HG03025 (cell line): ENCODE data around the gene NEB.
"Not testable (repeated sequence)": the region's sequence is repeated elsewhere in the genome, so short reads cannot be mapped to it uniquely, and the experiment has no call there.

Experiments
- ATAC-seq: cut with Tn5 transposase; IDR thresholded peaks from one replicate; pipeline ENCODE4 v1.9.1; 2021; ENCODE audit warnings: mild to moderate bottlenecking, moderate library complexity; ENCODE audit not compliant: unreplicated experiment, low FRiP score

The NEB gene

DNA sequence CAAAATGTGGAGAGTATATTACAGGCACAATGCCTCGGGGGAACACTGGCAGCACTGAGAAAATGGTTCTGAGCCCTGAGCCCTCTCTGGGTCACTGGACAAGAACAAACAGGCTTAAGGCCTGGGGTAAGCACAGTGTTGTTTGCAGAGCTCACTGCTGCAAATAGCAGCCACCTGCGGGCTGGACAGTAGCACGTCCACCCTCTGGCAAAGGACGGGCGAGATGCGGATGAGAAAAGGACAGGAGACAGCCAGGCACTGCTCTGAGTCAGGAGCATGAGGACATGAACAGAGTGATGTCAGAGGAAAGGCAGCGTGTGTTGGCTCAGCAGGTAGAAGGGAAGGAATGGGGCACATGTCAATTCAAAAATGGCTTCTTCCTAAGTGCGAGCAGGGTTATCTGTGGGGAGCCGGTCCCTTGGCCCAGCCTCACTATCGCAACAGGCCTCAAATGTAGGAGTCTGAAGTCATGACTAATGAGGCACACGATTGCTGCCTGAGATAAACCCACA lies 25.9 kb upstream of the NEB start:
- ATAC-seq = no peak

DNA sequence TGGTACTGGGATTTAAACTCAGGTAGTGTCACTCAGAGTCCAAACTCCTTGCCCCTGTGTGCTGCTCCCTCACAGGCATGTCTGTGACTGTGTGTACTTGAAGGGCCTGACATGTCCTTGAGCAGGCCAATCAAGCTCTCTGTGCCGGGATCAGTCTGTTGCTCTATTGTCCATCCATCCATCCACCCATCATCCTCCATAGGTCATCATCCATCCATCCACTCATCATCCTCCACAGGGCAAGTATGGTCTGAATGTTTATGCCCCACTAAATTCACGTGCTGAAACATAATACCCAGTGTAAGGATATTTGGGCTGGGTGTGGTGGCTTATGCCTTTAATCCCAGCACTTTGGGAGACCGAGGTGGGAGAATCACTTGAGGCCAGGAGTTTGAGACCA lies 24.5 kb upstream of the NEB start:
- no peak for ATAC-seq

DNA sequence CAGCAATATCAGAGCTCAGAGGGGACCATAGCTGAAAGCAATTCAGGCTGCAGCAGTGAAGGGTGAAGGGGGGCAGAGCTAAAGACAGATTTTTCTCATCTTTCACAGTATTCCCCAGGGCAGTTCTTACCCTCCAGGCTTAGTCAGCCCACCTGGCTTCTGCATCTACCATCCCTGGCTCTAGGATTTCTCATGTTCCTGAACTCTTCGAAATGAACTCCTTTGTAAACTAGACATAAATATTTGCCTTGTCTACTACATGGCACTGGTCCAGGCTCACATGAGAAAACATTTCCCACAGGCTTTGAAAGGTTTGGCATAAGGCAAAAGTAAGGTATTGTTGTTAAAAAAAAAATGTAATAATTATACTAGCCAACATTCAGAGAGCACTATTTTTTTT lies 23.6 kb upstream of the NEB start:
- no peak for ATAC-seq

DNA sequence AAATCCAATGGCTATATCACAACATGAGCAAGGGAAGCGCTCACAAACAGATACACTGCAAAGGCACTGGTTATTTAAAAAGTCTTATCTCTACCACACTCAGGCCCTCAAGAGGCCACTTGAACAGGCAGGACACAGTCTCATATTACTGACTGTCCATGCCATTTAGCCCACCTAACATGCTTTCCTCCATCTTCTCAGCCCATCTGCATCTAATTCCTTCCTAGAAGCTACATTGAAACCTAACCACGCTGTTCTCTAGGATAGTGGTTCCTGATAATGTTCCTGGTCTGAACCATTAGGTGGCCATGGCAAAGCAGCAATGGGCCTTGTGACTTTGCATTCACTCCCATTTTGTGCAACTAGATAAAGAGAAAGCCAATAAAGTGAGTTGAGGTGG lies 22.5 kb upstream of the NEB start:
- no peak for ATAC-seq

DNA sequence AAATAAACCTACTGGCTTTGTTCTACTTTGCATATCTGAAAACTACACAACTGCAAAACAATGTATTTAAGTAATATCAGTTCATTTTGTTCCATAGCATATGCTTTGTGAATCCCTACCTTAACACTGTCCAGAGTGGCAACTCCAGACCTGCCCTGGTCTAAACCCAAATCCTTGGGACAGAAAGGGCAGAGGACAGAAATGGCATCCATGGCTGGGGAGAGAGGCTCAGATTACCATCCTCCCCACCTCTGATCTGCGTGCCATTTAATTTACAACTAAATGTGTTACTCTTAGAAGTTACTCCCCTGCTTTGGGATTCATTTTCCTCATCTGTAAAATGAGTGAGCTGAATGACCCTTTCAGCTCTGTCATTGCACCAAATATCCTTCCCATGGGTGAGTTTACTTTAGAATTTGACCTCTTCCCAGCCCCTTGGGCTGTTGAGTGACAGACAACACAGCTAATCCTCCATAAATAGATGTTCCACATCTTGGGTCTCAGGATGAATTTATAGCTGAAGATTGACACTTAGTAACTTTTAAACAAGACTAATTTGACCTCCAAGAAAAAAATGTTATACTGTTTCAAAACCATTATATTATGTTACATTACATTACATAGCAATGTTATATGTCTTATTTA lies 20.1 kb upstream of the NEB start:
- no peak for ATAC-seq

DNA sequence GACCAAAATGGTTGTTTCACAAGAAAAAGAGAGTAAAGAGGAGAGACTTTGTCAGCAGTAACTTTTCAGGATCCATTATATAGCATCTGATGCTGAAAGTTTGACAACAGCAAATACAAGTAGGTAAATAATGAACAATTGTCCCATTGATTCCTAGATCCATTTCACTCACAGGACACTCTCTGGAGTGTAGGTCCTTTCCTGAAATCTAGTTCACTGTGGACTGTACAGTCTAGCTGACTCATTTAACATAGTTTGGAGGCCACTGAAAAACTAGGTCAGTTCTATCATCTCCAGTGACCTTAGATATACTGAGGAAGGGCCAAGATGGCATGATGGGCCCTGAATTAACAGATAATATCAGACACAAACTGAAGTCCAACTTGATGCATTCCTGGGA lies 19.3 kb upstream of the NEB start:
- ATAC-seq = no peak

DNA sequence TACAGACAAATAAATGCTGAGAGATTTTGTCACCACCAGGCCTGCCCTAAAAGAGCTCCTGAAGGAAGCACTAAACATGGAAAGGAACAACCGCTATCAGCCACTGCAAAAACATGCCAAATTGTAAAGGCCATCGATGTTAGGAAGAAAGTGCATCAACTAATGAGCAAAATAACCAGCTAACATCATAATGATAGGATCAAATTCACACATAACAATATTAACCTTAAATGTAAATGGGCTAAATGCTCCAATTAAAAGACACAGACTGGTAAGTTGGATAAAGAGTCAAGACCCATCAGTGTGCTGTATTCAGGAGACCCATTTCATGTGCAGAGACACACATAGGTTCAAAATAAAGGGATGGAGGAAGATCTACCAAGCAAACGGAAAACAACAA lies 11.0 kb upstream of the NEB start:
- ATAC-seq = not testable (repeated sequence)

DNA sequence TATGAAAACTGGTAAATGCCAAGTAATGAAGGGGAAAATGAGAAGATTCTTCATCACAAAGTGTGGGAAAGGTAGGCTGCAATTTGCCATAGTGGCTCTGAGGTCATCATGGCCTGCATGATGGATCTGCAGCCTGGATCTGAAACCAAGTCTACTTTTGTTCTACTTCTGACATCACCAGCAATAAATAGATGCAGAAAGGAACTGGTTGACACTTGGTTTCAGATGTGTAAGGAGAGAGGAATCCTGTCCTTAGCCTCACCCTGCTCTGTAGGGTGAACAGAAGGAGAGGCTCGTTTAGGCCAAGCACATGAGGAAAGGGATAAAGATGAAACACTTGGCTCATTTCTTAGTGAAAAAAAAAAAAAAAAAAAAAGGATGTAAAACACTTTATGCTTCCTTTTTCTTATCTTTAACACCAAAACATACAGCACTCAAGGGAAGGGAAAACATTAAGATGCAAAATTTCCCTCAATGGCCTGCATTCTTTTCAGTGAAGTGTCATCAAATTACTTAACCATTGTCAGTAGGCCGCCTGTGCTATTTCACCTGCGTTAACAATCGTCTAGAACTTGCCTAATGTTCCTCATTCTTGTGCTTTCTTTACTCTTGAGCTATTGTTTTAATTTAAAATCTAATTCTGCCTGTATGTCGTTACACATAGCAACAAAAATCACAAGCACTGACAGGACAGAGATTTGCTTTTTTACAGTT lies 3.9 kb downstream of the NEB start:
- peak; percentile 58 for ATAC-seq

DNA sequence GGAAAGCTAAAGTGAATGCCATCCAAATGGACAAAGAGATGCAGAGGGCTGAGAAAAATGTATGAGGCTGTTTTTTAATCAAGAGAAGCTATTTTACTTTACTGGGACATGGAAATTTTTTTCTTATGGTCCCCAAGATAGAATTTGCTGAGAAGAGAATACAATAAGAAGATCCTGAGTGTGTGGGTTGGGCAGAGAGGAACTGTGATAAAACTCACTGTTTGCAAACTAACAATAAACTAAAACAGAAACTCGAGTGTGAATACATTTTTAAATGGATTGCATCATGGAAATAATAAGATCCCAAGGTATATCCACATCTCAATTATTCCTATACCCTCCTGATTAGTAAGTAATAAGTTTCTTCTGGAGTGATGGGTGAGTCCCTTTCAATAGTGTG lies 4.4 kb downstream of the NEB start:
- peak; percentile 41 for ATAC-seq

DNA sequence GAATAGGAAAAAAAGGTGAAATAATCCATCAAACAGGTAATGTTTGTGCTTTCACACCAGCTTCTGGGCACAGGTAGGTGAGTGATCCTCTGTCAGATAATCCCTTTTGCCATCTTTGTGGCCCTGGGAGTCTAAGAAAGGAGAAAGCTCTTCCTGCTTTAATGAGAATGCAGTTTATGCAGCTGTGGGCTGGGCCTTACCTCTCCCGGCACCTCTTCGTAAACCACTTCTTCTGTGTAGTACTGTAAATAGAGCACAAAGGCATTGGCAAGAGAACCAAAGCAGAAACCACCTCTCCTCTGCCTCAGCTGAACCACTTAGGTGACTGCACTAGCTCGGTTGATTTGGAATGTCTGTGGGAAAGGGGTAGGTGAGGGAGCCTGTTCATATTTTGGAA lies 4.9 kb downstream of the NEB start:
- ATAC-seq = no peak

DNA sequence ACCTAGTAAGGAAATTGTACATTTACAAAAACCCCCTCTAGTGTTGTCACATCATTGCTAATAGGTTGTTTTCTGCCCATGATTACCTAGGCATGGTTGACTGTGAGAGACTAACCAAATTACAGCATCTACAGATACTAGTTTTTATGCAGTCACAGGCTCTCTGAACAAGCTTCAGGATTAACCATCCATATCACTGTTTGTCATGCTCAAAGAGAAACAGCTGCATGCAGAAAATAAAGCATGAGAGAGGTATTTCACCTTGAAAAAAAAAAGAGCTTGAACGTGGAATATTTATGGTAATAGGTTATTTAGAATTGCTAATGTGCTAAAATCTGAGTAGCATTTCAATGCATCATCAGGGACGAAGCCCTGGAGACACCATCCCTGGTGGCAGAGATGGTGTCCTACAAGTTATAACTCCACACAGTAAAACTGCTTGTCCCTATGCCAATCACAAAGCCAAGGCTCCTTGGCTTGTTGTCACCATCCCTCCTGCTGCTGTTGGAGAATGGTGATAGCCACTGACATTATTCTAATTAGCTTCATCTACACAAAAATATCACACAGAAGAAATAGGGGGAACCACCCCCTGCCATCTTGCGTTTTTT lies 5.4 kb downstream of the NEB start:
- ATAC-seq = no peak

DNA sequence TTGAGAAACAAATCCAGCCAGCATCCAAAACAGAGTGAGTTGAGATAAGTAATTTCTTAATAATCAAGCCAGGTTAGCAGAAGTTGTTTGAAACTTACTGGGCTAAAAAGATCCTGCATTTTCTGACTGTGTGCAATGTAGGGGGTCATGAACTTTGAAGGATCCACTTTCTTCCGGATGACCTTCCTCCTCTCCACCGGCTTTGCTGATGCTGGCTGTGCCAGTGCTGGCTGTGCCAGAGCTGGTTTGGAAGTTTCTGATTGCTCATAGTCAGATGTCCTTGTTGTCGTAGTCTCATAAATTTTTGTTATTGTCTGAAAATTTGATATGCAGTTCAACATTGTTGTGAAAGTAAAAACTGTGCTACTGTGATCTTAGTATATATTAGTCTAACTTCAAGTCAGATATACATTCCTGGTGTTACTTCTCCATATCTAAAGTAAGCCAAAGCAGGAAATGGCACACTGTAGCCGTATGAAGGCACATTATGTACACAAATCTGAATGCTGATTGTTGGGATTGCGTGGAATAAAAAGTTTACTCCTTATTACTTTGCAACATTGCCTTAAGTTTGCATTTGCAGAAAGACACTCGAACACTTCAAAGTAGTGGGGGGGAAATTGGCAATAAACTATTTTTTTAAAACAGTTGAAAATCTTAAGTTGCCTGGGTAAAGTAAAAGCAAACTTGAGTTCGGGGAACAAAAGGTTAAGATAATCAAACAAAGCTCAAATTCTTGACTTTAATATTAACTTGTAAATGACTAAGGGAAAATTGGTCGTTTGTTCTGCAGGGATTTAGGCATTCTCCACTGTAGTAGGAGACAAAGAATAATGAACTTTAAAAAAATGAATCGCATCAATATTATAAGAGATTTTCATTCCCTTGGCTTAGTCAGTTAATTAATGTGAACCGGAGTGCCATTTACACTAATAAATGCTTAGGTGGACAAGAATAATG lies 6.4 kb downstream of the NEB start:
- ATAC-seq = no peak

DNA sequence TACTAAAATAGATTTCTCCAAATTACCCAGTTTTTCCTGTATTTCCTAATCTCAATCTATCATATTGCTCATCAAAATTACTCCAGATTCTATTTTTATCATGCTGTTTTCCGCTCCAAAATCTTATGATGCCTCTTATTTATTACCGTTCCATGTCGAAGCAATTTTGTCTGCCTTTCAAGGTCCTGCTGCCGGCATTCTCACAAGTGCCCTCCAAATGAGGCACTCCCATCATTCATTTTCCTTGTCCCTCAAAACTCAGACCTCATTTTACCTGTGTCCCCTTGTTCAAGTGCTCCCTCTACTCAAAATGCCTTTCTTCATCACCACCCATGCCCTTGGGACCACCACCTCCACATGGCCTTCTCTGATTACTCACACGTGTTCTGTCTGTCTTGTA lies 13.1 kb downstream of the NEB start:
- ATAC-seq = no peak

DNA sequence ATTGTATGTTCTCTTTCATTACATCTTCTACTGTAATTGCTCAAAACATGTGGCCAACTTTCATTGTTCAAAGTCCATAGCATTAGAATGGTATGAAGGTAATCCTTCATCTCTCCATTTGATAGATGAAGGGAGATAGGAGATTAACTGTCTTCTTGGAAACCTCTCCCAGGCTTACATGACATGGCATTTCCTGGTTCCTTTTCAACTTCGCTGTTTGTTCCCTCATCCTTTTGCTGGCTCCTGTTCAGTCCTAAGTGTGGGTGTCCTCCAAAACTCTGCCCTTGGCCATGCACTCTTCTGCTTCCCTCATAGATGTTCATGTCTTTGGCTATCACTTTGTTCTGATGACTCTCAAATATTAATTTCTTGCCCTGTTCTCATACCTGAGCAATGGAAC lies 13.8 kb downstream of the NEB start:
- ATAC-seq = no peak

DNA sequence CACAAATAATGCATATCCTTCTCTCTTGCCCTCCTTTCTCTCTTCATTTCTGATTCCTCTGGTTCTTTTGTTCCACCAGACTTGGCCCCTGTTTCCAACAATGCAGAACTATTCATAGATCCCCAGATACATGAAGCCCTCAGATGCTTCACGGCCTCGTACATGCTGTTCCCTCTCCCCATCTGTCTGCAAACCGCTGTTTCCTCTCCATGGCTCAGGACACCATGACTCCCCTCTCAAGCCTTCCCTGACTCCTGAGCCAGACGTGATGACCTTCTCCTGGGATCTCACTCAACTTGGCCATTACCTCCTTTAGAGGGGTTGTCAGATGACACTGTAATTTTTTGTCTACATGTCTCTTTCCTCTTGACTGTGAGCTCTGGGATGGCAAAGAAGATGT lies 15.5 kb downstream of the NEB start:
- ATAC-seq = no peak

DNA sequence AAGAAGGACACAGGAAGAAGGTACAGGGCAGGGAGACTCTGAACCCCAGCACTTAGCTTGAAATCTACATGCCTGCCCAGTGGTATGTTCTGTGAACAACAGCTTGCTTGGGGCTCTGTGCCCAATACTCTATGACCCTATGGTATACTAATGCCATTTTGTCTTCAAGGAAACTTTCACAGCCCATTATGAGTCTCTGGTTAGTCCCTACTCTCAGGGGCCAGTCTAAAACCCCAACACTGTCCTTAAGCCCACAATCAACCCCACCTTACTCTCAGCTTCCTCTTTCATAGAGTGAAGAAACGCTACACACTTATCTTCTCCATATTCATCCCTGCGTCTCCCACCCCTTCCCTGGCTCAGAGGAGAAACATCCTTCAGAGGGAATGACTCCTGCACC lies 16.0 kb downstream of the NEB start:
- no peak for ATAC-seq

DNA sequence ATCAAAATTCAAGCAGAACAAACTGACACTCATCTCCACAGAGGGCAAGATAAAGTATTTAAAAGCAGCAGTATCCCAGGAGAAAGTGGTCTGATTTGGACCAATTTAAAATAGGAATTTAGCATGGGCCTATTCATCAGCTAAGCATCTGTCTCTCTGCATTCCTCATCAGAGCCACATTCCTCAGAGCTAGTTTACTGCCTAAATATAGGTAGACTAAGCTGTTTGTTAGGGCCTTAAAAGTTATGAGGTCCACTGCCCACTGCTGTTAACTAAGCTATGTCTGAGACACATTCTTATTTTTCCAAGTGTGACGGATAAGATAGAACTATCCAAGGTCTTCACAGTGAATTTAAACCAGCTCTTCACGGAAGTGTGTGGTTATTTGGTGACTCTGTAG lies 17.6 kb downstream of the NEB start:
- no peak for ATAC-seq

DNA sequence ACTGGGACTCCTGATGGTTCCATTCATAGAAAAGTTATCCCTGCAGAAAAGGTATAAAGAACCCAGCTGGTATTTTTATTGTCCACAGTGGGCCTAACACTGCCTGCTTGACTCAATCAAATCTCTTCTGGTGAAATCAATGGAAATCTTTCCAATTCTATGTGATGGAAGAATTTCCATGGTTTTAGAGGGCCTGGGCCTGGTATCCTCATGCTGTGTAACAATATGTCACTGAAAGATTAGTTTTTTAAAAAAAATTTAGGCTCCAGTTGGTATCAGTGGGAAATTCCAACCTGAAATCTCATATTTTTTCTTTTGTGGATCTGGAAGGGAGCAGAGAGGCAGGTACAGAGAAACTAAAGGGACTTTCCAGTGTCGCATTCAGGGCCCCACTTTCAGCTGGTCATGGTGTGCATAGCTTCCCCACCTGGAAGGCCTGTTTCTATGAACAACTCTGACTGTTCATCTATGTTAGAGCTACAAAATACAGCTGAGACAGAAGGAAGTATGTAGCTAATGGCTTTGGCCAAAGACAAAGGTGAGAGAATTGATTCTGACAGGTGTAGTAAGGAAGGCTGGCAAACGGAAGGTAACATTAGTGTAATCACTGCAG lies 20.9 kb downstream of the NEB start:
- no peak for ATAC-seq

DNA sequence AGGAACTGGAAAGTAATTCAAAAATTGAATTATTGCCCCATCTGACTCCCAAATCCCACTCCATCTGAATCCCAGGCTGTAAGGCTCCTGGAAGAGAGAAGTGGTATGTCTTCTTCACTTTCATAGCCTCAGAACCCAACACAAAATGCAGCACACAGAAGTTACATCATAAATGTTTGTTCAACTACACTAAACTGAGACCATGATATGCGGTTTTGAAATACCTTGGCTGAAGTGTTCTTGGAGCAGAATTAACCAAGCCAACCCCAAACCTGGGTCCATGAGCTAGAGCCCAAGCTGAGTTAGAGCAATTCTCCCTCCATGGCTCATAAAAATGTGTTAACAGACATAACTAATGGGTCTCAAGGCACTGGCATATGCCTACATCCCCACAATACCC lies 23.3 kb downstream of the NEB start:
- no peak for ATAC-seq

DNA sequence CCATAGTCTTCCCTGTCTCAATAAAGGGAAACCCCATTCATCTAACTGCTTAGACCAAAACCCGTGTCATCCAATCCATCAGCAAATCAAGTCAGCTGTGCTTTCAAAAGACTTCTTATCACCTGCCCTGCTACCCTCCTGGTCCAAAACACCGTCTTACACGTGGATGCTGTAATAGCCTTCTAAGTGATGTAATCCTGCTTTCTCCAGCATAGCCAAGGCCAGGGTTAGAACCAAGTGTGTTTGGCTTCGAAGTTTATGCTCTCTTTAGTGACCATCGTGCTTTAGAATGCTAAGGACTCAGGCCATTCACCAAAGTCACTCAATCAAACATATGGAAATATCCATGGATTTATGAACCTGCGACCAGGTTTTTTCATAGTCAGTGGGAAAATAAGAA lies 25.5 kb downstream of the NEB start:
- ATAC-seq = no peak
